ENCODE measurements around the gene NOX5.

Gene NOX5

GRCh38 chr15:68990992-68991500 lies 23.4 kb upstream of the NOX5 start:
- no peak for DNase-seq (ENCODE audit: low spot score)

- DNase-seq (ENCODE audit: low spot score): no peak
Observed at GRCh38 chr15:68991723-68992122, 22.8 kb upstream of the NOX5 start.

- DNase-seq (ENCODE audit: low spot score): no peak
Observed at GRCh38 chr15:68992696-68993095, 21.8 kb upstream of the NOX5 start.

- DNase-seq (ENCODE audit: low spot score): no peak
Observed at GRCh38 chr15:68993276-68993675, 21.2 kb upstream of the NOX5 start.

GRCh38 chr15:68994149-68994548 lies 20.3 kb upstream of the NOX5 start:
- no peak for DNase-seq (ENCODE audit: low spot score)

- DNase-seq (ENCODE audit: low spot score): no peak
Observed at GRCh38 chr15:68994981-68995761, 19.3 kb upstream of the NOX5 start.

- DNase-seq (ENCODE audit: low spot score): no peak
Observed at GRCh38 chr15:68997050-68997449, 17.4 kb upstream of the NOX5 start.

- DNase-seq (ENCODE audit: low spot score): no peak
Observed at GRCh38 chr15:68997930-68998777, 16.3 kb upstream of the NOX5 start.

GRCh38 chr15:68999091-68999490 lies 15.4 kb upstream of the NOX5 start:
- no peak for DNase-seq (ENCODE audit: low spot score)

- DNase-seq (ENCODE audit: low spot score): no peak
Observed at GRCh38 chr15:69000091-69000490, 14.4 kb upstream of the NOX5 start.

- no peak for DNase-seq (ENCODE audit: low spot score)
Observed at GRCh38 chr15:69000725-69001503, 13.6 kb upstream of the NOX5 start.

GRCh38 chr15:69002783-69003182 lies 11.7 kb upstream of the NOX5 start:
- DNase-seq (ENCODE audit: low spot score): no peak

- DNase-seq (ENCODE audit: low spot score): no peak
Observed at GRCh38 chr15:69004011-69004410, 10.5 kb upstream of the NOX5 start.

GRCh38 chr15:69008056-69008455 lies 6.4 kb upstream of the NOX5 start:
- DNase-seq (ENCODE audit: low spot score): no peak

- DNase-seq (ENCODE audit: low spot score): no peak
Observed at GRCh38 chr15:69009341-69009740, 5.2 kb upstream of the NOX5 start.

- DNase-seq (ENCODE audit: low spot score): no peak
Observed at GRCh38 chr15:69011641-69012040, 2.9 kb upstream of the NOX5 start.

GRCh38 chr15:69012761-69013364 lies 1.6 kb upstream of the NOX5 start:
- DNase-seq (ENCODE audit: low spot score): no peak

GRCh38 chr15:69013726-69014406 lies 629 bp upstream of the NOX5 start:
- no peak for DNase-seq (ENCODE audit: low spot score)

- DNase-seq (ENCODE audit: low spot score): no peak
Observed at GRCh38 chr15:69015591-69015990, 1.1 kb downstream of the NOX5 start.

- no peak for DNase-seq (ENCODE audit: low spot score)
Observed at GRCh38 chr15:69016021-69016595, 1.6 kb downstream of the NOX5 start.

- no peak for DNase-seq (ENCODE audit: low spot score)
Observed at GRCh38 chr15:69017978-69018377, 3.5 kb downstream of the NOX5 start.

All from iPS-NIHi11 (cell line).